Lung (tissue), 12 donors: ENCODE measurements around the gene RASL10B. TPM values are rescaled to one million over a fixed set of nuclear protein-coding genes. Genes with fewer than 3 reads are reported as not detected.
"Not testable (repeated sequence)": the region's sequence is repeated elsewhere in the genome, so short reads cannot be mapped to it uniquely, and the experiment has no call there.

ENCODE experiments used
- ATAC-seq: fragments of 200-7000 bp; cut with Tn5 transposase; one replicate; pipeline ENCODE4 v1.9.1; 2020; ENCODE audit warnings: moderate number of reproducible peaks; ENCODE audit not compliant: insufficient read depth, low FRiP score
- DNase-seq, 3 donors: peaks; one replicate each; pipeline ENCODE4 v3.0.0-alpha.2; 2013 to 2017
- H3K27ac ChIP-seq, 2 donors: one replicate each; pipeline ENCODE4 v1.5.1; 2013; ENCODE audit warnings: mild to moderate bottlenecking in 2 of 2, moderate library complexity in 2 of 2, control low read depth in 1 of 2, inconsistent platforms in 1 of 2, low read depth in 1 of 2, low read length in 1 of 2
- H3K27me3 ChIP-seq, 3 donors: one replicate each; pipeline ENCODE4 v1.5.1; 2013; ENCODE audit warnings: low read length in 2 of 3; ENCODE audit not compliant: control insufficient read depth in 3 of 3, insufficient read depth in 3 of 3
- H3K36me3 ChIP-seq, 4 donors: one replicate each; pipeline ENCODE4 v1.5.1; 2013; ENCODE audit warnings: low read length in 4 of 4, mild to moderate bottlenecking in 1 of 4, moderate library complexity in 1 of 4; ENCODE audit not compliant: control insufficient read depth in 4 of 4, insufficient read depth in 4 of 4
- H3K4me1 ChIP-seq, 5 donors: one replicate each; pipeline ENCODE4 v1.5.1; 2013; ENCODE audit warnings: low read length in 5 of 5, mild to moderate bottlenecking in 2 of 5, moderate library complexity in 1 of 5; ENCODE audit not compliant: control insufficient read depth in 5 of 5, insufficient read depth in 5 of 5
- H3K4me3 ChIP-seq: one replicate; pipeline ENCODE4 v1.5.1; 2013; ENCODE audit warnings: mild to moderate bottlenecking, control low read depth, moderate library complexity
- H3K9ac ChIP-seq, 2 donors: one replicate each; pipeline ENCODE4 v1.5.1; 2013; ENCODE audit warnings: low read length in 2 of 2, control low read depth in 1 of 2; ENCODE audit not compliant: insufficient read depth in 1 of 2
- H3K9me3 ChIP-seq, 4 donors: one replicate each; pipeline ENCODE4 v1.5.1; 2013; ENCODE audit warnings: low read length in 3 of 4, mild to moderate bottlenecking in 1 of 4, moderate library complexity in 1 of 4; ENCODE audit not compliant: control insufficient read depth in 4 of 4, insufficient read depth in 3 of 4
- WGBS, 2 donors: extraction: QIAGEN DNeasy Blood & Tissue Kit; methylation state at CpG; one replicate each; pipeline ENCODE4 v1.1.7; 2013; 5-methylcytosine and 5-hydroxymethylcytosine counted together
- polyA plus RNA-seq, 2 donors: library from polyadenylated mRNA; stranded (reverse); fragments of 200-250 nt; gene quantifications; one replicate each; pipeline ENCODE4 v1.2.1, GENCODE V29; 2013
- total RNA-seq, 2 donors: library from RNA; depleted of rRNA in 1 of 2; stranded (reverse); fragments of >200 nt in 1 of 2; gene quantifications; one replicate each; pipeline ENCODE4 v1.2.1, GENCODE V29; 2014 to 2021
- TF ChIP-seq, protein P1 (sequence below): IDR thresholded peaks from 2 replicates; pipeline ENCODE4 v1.5.1; 2012; ENCODE audit warnings: mild to moderate bottlenecking; ENCODE audit errors: control extremely low read depth, extremely low read depth
- donor health status: control.
- donor health status: control.
- donor health status: Bipolar disorder and iron deficiency.
- donor health status: healthy.
- donor health status: DM: yes; HTN: yes; CAD: no.

RASL10B gene
- total and polyA plus RNA-seq, 4 donors = 0.57 to 1.00 (median 0.80) TPM; not detected in 1

DNA sequence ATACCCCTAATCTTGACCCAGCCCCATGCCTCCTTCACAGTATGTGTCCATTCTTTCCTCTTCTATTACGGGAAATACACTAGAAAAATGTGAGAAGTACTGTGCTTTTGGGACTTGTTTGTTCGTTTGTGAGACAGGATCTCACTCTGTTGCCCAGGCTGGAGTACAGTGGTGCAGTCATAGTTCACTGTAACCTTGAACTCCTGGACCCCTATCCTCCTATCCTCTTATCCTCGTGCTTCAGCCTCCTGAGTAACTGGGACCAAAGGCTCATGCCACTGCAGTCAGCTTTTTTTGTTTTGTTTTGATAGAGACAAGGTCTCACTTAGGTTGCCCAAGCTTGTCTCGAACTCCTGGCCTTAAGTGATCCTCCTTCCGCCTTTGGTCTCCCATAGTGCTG is 29.9 kb upstream of the RASL10B start:
- H3K9me3 ChIP-seq = no peaks in the 10 kb centered on the region
- WGBS, 2 donors = 92 to 97% methylated on average over 5 of the region's 5 CpGs
- H3K36me3 ChIP-seq = peaks cover 0 to 9% (median 7%) of the 10 kb centered on the region in 4 donors
- H3K4me1 ChIP-seq = peaks cover 0 to 1% (median 0%) of the 10 kb centered on the region in 5 donors
- TF ChIP-seq, protein P1, sequence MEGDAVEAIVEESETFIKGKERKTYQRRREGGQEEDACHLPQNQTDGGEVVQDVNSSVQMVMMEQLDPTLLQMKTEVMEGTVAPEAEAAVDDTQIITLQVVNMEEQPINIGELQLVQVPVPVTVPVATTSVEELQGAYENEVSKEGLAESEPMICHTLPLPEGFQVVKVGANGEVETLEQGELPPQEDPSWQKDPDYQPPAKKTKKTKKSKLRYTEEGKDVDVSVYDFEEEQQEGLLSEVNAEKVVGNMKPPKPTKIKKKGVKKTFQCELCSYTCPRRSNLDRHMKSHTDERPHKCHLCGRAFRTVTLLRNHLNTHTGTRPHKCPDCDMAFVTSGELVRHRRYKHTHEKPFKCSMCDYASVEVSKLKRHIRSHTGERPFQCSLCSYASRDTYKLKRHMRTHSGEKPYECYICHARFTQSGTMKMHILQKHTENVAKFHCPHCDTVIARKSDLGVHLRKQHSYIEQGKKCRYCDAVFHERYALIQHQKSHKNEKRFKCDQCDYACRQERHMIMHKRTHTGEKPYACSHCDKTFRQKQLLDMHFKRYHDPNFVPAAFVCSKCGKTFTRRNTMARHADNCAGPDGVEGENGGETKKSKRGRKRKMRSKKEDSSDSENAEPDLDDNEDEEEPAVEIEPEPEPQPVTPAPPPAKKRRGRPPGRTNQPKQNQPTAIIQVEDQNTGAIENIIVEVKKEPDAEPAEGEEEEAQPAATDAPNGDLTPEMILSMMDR = no peak
- no peak overlapping the region for H3K9ac ChIP-seq
- no peak for ATAC-seq
- H3K27ac ChIP-seq = no peak overlapping the region
- DNase-seq = no peak
- no peaks in the 10 kb centered on the region for H3K27me3 ChIP-seq
- no peak overlapping the region for H3K4me3 ChIP-seq

DNA sequence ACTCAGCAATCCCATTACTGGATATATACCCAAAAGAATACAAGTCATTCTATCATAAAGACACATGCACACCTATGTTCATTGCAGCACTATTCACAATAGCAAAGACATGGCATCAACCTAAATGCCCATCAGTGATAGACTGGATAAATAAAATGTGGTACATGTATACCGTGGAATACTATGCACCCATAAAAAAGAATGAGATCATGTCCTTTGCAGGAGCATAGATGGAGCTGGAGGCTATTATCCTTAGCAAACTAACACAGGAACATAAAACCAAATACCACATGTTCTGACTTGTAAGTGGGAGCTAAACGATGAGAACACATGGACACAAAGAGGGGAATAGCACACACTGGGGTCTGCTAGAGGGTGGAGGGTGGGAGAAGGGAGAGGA is 28.1 kb upstream of the RASL10B start:
- H3K36me3 ChIP-seq, H3K27ac ChIP-seq, DNase-seq, H3K9me3 ChIP-seq, H3K27me3 ChIP-seq, H3K9ac ChIP-seq, H3K4me3 ChIP-seq, ATAC-seq, H3K4me1 ChIP-seq: not testable (repeated sequence)
- 98 to 99% methylated on average over 2 of the region's 2 CpGs for WGBS, 2 donors

GRCh38 chr17:35705230-35705629 is 26.2 kb upstream of the RASL10B start:
- DNase-seq = no peak
- Histone ChIP-seq H3K27me3 (no peaks in the 10 kb centered on the region), H3K4me3 (no peak overlapping the region), H3K27ac (no peak overlapping the region), H3K9me3 (no peaks in the 10 kb centered on the region), H3K9ac (no peak overlapping the region), H3K4me1 (peaks cover 0 to 8% (median 1%) of the 10 kb centered on the region in 5 donors), H3K36me3 (peaks cover 0 to 6% (median 4%) of the 10 kb centered on the region in 4 donors)
- TF ChIP-seq, protein P1 = no peak
- no peak for ATAC-seq
- 95 to 98% methylated on average over 1 of the region's 1 CpG for WGBS, 2 donors

DNA sequence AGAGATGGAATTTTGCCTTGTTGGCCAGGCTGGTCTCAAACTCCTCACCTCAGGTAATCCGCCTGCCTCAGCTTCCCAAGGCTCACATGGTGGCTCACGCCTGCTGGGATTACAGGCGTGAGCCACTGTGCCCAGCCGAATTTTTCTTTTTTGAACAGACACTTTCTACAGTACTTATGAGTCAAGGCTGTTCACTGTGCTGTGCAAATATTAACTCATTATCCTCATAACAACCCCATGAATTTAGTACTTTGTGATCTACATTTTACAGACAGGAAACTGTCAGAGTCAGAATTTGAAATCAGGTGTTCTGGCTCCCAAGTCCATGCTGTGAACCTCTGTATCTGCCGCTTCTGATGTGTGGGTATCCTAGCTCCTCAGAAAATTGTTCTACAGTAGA is 25.7 kb upstream of the RASL10B start:
- ATAC-seq = no peak
- no peak overlapping the region for H3K27ac ChIP-seq
- 62% methylated on average over 5 of the region's 5 CpGs for WGBS, 2 donors

More for the DNA sequence above, 25.7 kb upstream of the RASL10B start:
- DNase-seq = no peak
- Histone ChIP-seq H3K9ac (no peak overlapping the region), H3K4me1 (peaks cover 0 to 8% (median 1%) of the 10 kb centered on the region in 5 donors), H3K27me3 (no peaks in the 10 kb centered on the region), H3K4me3 (no peak overlapping the region), H3K36me3 (peaks cover 0 to 10% (median 6%) of the 10 kb centered on the region in 4 donors), H3K9me3 (no peaks in the 10 kb centered on the region)
- TF ChIP-seq, protein P1 = no peak
